Amygdala (tissue), 56 donors: ENCODE data around the gene PRPF38B.

Experiments used
- DNase-seq, 56 donors: peaks; one replicate each; lab custom pipeline; 2025; lab: John Stamatoyannopoulos, UW

The PRPF38B gene

DNA sequence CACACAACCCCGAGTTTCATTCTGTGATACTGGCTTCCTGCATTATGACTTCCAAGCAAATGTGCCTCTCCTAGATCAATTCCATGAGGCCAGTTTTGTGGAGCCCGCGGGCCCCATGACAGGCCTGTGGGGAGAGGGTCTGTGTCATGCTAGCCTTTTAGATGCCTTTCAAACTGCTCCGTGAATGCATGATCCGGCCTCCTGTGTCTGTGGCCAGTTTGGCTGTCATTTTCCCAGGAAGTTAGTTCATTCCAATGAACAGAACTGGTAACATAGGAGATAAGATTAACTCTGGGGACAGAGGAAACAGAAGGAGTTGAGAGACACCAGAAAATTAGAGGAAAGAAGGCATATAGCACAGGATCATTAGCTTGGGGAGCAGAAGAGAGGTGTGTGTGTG is 23.8 kb downstream of the PRPF38B start:
- no peak for DNase-seq

DNA sequence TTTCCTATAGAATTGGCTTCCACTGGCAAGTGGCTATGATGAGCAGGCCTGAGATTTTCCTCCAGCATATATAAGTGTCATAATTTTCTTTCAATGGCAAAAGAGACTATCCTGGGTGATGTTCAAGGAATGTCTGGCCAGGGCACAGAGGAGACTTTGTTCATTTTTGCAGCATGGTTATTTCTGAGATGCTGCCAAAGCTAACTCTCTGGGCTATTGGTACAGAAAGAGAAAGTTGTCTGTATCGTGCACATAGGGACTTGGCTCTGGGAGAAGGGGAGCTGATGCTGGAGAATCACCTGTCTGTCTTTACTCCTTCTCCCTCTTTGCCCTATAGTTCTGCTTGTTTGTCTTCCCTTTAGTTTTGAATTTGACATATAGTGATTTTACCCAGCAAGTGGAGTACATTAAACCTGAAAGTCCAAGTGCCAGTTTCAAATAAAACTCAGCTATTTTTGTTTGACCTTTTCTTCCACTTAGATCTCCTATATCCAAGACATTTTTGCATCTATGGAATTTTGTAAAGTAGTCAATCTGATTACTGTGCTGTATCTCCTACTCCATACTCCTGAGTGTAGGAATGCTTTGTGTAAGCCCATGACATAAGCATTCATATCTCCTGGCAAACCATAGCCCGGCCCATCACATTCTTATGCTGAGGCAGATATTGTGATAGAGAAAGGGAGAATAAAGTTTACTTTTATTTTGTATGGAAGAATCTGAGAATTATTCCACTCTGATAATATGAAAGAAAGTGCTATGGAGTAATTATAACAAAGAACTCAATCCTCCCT is 24.5 kb downstream of the PRPF38B start:
- DNase-seq: peak in 1 of 56 donors; percentile 7

DNA sequence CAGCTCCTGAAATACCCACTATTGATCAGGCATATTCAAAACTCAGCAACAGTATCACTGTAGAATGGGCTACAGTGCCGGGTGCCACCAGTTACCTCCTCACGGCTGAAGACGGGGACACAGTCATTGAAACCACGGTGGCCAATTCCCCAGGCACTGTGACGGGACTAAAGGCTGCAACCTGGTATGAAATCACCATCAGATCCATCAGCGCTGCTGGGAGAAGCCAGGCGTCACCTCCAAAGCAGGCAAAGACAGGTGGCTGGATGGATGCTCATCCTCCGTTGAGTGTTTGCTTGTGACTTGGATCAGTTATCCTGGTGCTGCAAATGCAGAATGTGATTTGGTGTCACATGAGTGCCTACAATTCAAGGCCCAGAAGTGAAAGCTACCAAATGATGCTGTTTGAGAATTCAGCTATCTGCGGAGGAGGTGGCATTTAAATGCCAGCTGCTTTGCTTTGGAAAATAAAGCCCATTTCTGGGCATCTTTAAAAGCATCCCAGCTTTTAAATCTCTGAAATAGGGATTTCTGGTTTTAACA is 25.7 kb downstream of the PRPF38B start:
- DNase-seq: peak in 19 of 56 donors; percentile 14 to 73 (median 33)

DNA sequence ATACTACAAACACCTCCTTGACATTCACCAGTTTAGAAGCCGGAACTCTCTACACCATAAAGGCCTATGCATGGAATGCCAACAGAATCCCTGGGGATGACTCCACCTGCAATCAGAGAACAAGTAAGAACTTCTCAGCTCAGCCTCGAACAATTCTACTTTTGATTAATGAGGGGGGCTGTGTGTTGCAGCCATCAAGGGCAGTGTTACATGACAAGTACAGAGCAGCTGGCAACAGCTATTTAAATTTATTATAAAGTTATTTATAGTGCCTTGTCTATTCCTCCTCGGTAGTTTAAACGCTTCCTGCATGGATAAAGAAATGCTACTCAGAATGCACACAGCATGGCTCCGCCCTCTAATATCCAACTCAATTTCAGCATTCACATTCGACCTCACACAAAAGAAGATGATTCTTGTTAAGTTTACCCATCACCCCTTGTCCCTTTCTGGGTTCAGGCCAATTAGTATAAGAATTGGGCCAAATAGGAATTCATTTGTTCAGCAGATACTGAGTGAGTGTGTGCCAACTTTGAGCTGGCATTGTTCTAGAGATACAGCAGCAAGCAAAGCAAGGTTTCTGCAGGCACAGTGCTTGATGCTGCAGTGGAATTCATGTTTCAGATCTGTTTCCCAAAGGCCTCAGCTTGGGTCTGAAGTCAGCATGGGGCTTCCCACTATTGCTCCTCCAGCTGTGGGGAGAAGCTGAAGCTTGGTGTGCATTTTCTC is 27.0 kb downstream of the PRPF38B start:
- DNase-seq: peak in 7 of 56 donors; percentile 8 to 65 (median 16)

DNA sequence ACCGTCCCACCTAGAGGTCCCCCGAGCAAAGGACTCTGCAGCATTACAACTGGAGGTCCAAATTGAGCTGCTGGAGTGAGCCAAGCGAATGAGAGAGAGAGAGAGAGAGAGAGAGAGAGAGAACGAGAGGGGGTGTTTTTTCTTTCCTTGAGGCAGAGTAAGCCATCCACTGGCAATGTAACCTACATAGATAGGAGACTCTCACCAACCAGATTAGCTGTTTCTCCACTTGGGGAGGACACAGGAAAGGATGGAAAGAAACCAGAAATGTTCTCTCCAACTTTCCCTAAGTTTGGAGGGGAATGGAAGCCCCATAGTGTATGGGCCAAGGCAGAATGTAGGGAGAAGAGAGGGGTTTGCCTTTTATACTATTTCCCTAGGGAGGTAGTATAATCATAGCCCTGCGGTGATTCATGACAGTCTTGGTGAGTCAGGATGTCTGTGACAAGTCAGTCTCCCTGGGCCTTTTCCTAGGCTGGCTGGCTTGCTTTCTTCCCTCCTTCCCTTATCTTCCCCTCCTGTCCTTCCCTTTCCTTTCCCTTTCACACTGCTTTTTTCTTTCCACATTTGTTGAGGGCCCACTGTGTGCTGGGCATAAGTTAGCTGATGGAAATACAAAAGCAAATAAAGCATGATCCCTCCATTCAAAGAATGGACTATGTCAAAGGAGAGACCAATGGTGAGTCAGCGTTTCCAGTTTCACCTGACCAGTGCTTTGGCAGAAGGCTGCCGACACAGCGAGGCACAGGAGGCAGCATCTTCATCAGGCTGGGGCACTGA is 27.7 kb downstream of the PRPF38B start:
- DNase-seq: peak in 1 of 56 donors; percentile 65

DNA sequence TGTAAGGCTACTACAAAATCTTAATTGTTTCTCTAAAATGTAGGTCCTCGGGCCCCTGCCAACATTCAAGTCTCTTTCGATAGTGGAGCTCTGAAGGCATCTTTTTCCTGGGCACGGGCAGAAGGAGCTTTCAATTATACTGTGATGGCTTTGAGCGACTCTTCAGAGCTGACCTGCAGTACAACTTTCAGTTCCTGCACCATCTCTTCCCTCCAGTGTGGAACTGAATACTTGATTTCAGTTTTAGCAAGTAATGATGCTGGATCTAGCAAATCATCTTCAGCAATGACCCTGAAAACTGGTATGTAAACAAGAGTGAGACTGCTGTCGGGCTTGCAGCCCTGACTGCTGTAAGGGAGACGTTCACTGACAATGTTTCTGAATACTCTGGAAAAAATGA is 30.2 kb downstream of the PRPF38B start:
- peak in 3 of 56 donors; percentile 10 to 33 (median 21) for DNase-seq

DNA sequence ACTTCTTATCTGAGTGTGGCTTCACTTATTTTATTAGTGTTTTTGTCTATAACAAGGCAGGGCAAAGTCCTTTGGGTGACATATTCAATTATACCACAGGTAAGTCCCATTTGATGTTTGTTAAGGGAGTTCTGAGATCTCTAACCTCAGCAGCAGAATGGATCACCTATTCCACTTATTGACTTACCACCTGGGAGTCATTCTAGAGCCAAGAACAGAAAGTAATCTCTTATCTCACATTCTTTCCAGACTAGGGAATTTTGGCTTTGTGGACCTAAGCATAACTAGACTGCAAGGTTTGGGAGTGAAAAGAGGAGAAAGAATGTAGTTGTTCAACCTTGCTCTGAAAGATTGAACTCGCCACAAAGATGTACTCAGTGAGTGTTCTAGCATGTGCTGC is 33.8 kb downstream of the PRPF38B start:
- DNase-seq: no peak

DNA sequence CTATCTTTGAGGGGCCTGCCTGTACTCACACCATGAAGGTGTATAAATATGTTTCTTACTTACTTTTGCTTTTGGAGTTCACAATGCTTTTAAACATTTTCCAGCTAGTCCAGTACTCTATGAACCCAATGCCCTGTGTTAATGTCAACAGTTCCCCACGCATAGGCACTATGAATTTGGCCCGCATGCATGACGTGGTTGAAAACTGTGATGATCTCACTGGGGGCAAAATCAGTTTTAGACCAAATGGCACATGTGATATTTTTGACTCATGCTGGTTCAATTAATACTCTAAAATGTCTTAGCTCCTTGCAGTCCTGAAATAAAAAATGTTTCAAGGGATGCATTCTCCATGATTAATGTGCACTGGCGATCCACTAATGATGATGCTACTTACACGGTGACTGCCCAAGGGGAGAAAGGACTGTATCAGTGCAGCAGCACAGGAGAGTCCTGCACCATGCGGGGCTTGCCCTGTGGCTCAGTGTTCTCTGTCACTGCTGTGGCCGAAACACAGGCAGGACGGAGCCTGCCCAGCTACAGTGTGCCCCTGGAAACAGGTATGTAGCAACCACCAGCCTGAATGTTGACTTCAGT is 36.3 kb downstream of the PRPF38B start:
- DNase-seq: no peak

DNA sequence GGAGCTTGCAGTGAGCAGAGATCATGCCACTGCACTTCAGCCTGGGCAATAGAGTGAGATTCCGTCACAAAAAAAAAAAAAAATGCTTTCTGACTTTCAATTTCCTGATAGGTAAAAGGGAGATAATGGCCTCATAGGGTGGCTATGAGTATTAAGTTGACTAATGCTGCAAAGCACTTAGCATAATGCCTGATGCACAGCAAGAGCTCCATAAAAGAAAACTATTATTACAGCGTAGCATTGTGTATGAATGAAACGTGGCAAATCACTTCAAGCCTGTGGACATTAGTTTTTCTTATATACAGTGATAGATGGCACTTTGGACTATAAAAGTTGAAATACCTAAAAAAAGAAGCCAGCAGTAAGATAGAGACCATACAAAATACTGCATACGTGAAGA is 37.4 kb downstream of the PRPF38B start:
- DNase-seq: no peak

DNA sequence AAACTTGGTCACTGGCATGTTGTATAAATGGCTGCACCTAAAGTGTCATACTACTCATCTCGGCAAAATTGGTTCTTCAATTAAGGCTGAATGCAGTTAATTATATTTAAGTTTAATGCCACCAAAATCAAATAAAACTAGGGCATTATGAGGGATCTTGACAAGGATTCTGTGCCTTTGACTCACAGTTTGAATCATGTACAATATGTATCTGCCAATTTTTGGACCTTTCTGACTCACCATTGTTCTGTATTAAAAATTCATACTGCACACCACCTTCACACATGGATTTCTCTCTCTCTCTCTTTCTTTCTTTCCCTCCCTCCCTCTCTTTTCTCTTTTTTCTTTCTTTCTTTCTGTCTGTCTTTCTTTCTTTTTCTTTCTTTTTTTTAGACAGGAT is 40.3 kb downstream of the PRPF38B start:
- no peak for DNase-seq

DNA sequence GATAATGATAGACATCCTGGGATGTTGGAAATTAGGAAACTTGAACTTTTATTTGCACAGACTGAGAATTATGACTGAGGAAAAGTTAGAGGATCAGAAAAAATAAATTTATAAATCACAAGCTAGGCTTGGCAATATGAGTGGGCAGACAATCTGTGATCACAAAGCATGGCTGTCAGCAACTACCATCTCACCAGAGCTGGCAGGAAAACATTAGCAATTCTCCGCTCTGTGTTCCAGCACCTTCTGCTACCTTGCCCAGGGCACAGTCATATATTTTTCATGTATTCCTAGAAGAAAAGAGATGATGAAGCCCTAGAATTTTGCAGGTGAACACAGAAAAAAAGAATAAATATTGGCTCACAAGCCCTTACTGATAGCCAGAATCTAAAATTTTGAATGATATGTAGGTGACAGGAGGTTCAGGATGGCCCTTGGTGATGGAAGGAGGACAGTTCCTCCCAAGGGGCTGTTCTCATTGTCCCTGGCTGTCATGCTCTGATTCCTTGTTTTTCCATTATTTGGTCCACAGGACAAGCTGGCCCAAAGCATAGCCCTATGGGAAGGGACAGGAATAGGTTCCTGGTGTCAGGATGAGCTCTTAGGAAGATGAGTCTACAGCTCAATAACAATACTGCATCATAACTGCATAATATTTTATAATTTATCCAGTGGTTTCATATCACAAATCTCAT is 42.2 kb downstream of the PRPF38B start:
- no peak for DNase-seq

DNA sequence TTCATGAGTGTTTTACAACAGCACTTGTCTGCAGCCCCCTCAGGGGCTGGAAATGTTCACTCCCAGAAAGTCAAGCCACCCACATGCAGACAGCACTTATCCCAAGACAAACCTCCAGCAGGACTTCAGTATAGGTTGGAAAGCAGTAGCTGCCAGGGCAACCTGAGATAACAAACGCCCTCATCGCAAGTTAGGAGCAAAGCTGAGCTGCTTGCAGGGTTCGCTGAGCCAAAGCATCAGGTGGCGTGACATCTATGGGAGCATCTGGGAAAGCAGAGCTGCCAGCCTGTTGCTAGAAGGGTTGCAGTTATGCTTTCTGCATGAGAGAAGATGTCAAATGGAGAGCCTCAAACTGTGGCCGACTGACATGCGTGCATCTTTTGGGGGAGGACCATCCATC is 50.1 kb downstream of the PRPF38B start:
- DNase-seq: peak in 7 of 56 donors; percentile 7 to 67 (median 26)

DNA sequence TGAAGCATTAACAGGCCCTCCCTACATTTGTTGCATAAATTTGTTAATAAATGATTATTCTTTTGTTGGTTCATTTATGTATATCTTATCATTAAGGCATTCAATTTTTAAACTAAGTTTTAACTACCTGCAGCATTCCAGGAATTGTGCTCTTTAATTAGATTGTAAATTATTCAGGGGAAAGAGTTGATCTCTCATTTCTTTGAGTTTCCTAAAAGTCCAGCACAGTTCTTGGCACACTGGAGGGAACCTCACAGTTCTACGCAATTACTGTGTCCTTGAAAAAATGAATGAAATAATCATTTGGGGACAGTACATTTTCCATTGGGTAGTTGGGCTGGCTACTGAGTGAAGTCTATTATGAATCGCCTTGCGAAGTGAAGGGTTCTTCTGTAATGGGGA is 53.9 kb downstream of the PRPF38B start:
- no peak for DNase-seq

DNA sequence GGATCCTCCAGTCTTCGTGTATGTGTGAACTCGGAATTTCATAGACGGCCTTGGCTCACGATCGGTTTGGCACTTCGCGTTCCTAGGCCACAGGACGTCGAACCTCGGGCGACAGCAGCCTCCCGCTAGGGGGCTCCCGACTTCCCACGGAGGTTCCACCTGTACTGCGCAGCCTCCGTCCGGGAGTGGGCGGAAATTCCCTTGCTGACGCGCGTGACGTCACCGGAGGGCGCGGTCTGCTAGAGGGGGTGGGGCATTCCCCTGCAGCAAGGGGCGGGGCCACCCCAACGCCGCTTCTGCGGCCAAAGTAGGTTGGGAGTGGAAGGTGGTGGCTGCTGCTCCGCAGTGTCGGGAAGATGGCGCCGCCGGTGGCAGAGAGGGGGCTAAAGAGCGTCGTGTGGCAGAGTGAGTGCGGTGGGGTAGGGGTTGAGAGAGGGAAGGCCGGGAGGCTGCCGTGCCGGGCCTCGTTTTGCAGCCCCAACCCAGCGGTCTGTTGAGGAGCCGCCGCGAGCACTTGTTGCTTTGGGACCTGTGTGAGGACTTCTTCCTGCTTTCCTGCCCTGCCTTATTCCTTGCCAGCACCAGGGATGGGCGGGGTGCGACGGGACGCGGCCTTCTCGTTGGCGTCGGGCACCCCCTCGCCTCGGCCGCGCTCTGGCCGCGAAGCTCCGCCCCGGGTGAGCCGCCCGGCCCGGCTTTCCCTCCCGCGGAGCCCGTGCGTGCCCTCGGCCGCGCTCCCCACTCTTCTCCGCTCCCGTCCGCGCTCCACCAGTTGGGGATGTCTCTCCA is 54.5 kb downstream of the PRPF38B start, which contains the start of gene STXBP3:
TSS of gene STXBP3 (plus strand) at position 293 of the 789 bp plus-strand sequence. CDS start at position 357, 64 bp downstream.
- peak; percentile 84 to 99 (median 96) for DNase-seq

DNA sequence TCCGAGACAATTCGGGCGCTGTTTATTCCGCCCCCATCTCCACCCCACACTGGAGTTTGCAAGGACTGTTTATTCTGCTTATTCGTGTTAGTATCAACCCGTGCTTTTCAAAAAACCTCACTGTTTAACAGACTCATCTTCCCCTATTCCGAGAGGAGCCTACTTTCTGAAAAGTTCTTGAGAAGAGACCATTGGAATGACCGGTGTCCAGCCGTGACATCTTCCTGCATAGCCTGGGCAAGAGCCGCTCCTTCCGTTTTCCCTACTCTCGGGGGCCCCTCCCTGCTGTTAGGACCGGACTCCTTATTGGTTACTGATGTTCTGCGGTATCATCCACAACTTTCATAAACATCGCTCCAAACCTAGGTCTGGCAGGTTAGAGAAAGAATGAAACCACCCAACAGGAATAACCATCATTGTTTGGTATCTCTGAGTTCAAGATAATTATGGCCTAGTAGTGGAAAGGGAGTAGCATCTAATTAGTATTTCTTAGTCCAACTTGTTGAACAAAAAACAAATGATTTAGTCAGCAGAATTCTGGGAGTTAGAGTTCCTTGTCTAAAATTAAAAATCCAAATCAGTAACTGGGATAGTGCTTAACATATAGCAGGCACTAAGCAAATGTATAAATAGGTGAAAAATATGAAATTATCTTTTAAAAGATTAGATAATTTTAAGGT is 55.2 kb downstream of the PRPF38B start:
- peak in 49 of 56 donors; percentile 8 to 81 (median 57) for DNase-seq

DNA sequence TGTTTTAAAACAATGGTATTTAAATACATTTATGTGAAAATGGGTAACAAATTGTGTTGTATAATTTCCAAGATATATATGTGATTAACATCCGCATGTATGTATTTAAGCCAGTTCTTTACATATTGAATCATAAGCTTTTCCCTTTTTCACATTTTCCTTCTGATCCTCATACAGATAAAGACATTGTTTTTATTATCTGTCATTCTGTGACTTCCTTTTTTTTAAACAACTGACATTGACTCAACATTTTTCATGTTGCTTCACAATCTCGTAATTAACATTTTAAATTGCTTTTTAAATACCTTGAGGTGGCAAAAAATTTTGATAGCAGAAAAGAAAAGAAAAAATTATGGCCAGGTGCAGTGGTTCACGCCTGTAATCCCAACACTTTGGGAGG is 55.8 kb downstream of the PRPF38B start:
- DNase-seq: no peak

DNA sequence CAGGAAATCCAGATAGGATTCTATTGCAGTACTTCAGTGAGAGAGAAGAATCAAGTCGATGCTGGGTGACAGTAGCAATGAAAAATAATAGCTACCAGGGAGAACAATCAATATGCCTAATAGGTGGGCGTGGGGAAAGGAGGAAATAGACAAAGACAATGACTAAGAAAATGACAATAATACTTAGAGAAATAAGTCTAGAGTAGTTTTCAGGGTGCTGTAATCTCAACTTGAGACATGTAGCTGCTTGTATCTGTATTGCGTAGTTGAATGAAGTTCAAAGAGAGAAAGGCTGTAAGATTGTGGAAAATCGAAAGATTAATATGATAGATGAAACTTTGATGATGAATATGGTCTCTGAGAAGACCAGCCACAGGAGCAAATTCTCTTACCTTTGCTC is 57.0 kb downstream of the PRPF38B start:
- DNase-seq: no peak

DNA sequence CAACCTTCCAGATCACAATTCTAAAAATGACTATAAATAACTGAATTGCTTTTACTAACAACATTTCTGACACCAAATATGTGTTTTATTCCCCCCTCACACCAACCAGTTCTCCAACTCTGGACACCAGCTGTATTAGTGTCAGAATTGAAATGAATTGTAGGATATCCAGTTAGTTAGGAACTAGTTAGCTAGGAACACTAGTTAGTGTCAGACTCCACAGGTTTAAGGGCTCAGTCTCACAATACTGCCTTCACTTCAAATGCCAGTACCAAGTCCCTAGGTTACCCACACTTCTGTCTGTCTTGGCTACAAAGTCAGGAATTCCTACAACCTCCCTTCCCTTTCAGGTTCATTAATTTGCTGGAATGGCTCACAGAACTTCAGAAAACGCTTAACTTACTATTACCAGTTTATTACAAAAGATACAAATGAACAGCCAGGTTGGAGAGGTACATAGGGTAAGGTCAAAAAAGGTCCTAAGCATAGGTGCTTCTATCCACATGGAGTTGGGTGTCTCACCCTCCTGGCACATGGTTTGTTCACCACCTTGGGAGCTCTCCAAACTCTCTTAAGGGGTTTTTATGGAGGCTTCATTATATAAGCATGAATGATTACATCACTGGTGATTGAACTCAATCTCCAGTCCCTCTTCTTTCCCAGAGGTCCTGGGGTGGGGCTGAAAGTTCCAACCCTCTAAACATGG is 58.5 kb downstream of the PRPF38B start:
- no peak for DNase-seq
